Left renal pelvis (tissue), 4 donors: Measurements from ENCODE around the gene TAF8. TPM values are rescaled to one million over a fixed set of nuclear protein-coding genes. Genes with fewer than 3 reads are reported as not detected.

Experiments used
- DNase-seq, 4 donors: peaks; one replicate each; pipeline ENCODE4 v3.0.0-alpha.2; 2013; ENCODE audit warnings: low read depth in 4 of 4, low spot score in 3 of 4
- polyA plus RNA-seq, 4 donors: library from polyadenylated mRNA; unstranded; fragments of 120-200 nt; gene quantifications; one replicate each; pipeline ENCODE4 v1.2.1, GENCODE V29; 2013; ENCODE audit not compliant: insufficient read length in 4 of 4

Gene TAF8
- polyA plus RNA-seq, 4 donors, result 17.7 to 26.3 (median 22.2) TPM

DNA sequence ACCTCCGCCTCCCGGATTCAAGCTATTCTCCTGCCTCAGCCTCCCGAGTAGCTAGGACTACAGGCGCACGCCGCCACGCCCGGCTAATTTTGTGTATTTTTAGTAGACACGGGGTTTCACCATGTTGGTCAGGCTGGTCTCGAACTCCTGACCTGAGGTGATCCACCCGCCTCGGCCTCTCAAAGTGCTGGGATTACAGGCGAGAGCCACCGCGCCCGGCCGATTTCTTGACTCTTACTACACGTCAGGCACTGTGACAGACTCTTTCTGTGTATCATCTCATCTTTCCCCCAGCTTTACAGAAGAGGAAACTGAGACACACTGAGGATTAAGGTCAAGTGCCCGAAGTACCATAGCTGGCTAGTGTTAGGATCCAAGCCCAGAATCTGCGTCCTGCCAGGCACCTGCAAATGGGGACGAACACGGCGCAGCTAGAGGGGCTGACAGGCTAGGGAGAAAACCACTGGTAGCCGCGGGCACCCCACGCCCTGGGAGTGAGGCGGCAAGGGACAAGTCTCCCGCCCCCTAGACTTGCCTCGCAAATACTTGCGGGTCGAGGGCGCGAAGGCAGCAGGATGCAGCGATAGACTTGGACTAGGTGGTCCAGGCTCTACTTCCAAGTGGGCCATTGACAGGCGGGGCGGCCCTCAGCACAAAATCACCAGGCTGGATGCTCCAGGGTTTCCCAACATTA is 1.1 kb upstream of the TAF8 start:
- DNase-seq, result no peak

DNA sequence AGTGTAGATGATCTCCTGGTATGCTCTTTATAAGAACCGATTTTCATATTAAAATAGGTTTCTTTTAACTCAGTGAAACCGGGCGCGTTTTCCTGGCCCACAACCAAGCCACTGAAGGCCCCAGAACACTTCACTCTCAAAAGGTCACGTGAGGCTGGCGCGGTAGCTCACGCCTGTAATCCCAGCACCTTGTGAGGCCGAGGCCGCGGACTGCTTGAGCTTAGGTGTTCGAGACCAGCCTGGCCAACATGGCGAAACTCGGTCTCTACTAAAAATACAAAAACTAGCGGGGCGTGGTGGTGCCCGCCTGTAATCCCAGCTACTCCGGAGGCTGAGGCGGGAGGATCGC is 402 bp upstream of the TAF8 start:
- DNase-seq, result no peak

DNA sequence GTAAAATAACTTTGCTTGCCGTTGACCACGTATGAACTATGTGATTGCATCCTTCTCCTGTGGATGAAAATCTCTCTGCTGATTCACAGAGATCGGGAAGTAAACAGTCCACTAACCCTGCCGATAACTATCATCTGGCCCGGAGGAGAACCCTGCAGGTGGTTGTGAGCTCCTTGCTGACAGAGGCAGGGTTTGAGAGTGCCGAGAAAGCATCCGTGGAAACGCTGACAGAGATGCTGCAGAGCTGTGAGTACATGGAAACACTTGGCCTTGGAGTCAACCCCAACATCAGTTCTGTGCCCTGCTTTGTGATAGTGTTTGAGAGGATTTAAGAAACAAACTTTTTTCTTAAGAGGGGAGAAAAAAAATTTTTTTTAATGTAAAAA is 937 bp downstream of the TAF8 start:
- DNase-seq, result no peak

DNA sequence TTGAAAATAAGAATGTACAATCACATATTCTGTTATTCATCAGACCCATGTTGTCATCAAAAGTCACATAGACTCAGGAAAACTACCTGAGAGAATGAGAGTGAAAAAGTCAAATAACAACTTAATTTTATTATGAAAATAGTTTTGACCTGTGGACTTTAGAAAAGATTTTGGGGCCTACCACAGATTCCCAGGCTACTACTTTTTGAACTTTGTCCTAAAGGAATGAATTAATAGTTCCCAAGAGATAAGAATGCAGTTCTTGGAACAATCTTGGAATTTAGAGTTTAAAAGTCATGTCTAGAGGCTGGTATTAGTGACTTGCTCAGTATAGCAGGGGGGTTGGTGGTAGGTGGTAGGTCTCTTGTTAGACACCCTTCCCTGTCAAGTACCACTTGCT is 3.3 kb downstream of the TAF8 start:
- DNase-seq, result no peak

DNA sequence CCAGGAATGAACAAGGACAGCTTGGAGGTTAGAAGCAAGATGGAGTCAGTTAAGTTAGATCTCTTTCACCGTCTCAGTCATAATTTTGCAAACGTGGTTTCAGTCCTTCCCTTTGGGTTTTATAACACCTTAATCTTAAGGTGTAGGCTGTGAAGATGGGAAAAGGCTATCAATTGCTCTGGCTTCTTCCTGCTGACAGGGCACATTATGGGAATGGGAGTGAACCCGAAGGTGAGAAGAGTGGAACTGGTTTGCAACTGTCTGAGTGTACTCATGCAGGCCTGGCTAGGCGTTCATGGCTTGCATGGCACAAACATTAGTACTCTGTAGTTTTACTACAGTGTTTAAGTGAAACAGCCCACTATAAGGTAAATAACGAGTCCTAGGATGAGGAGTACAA is 9.4 kb downstream of the TAF8 start:
- DNase-seq, result no peak

DNA sequence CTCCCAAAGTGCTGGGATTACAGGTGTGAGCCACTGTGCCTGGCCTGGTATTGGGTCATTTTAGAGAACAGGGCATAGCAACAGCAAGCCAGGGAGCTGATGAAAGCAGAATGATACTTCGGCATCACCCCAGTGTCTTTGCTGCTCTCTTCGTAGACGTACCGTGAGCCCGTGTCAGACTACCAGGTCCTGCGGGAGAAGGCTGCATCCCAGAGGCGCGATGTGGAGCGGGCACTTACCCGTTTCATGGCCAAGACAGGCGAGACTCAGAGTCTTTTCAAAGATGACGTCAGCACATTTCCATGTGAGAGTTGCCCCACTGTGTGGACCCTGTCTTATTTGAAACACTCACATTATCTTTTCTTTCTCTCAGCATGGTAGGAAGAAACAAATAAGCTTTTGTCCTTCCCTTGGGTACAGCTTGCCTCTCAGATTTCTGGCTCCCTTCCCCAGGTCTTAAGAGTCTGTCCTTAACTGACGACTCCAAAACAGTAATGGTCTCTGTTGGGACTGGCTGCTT is 15.9 kb downstream of the TAF8 start:
- DNase-seq, result no peak

DNA sequence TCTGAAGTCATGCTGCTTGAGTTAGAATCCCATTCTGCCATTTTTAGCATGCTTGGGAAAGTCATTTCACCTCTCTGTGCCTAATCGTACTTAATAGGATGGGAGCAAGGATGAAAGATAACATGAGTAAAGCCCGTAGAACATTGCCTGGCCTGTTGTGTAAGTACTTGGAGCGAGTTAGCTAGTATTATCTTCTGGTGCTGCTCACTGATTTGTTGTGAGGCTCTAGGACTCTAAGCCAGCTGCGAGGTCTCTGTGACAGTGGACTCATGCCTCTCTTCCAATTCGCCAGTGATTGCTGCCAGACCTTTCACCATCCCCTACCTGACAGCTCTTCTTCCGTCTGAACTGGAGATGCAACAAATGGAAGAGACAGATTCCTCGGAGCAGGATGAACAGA is 17.8 kb downstream of the TAF8 start:
- no peak for DNase-seq

DNA sequence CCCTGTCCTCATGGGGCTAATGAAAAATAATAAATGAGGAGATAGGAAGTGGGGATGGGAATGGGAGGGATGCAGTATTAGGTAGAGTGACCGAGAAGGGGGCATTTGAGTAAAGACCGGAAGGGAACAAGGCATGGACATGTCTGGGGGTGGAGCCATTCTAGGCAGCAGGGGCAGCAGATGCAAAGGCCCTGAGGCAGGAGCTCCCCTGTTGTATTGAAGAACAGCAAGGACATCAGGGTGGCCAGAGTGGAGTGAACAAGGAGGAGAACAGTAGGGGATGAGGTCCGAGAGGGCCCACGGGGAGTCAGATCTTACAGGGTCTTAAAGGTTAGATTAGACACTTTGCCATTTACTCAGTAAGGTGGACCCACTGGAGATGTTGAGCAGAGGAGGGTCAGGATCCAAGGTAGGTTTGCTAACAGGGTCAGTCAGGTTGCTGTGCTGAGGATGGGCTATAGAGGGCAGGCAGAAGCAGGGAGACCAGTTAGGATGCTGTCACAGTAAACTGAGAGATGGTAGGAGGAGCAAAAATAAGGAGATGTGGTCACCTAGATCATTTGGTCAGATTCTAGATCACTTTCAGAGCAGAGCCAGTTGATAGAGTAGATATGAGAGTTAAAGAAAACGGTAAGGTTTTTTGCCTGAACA is 18.7 kb downstream of the TAF8 start:
- no peak for DNase-seq

DNA sequence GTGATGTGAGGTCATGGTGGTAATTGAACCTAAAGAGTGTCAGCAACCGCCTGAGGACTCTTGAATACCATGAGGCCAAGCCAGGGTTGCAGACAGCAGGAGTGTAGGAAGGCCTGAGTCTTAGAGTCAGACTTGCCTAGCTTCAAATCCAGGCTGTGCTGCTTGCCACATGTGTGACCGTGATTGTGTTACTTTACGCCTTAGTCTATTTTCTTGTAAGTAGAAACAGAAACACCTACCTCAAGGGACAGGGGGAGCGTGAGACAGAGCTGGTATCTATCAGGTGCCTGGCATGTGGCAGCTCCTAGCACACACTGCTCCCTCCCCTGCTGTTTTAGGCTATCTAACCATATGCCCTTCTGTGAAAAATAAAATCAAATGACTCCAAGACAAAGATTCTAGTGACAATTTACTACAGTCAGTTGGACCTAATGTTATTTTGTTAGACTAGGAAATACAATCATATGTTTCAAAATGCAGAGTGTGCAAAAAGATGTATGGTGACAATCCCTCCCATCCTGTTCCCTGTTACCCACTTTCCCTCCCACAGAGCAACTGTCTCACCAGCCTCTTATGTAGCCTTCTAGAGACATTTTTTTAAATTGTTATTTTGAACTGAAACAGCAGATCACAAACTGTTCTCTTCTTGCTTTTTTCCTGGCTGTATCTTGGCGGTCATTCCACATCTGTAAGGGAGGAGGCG is 21.7 kb downstream of the TAF8 start:
- no peak for DNase-seq

DNA sequence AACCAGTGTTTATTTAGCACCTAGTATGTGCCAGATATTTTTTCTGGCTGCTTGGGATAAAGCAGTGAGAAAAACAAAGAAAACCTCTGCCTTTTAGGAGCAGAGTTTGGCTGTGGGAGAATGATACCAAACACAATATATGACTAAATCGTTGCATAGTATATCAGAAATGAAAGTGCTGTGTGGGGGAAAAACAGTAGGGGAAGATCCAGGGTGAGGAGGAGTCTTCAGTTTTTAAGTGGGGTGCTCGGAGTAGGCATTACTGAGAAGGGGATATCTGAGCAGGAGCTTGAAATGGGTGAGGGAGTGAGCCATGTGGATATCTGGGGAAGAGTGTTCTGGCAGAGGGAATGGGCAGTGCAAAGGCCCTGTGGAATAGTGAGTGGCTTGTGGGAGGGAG is 23.0 kb downstream of the TAF8 start:
- no peak for DNase-seq

DNA sequence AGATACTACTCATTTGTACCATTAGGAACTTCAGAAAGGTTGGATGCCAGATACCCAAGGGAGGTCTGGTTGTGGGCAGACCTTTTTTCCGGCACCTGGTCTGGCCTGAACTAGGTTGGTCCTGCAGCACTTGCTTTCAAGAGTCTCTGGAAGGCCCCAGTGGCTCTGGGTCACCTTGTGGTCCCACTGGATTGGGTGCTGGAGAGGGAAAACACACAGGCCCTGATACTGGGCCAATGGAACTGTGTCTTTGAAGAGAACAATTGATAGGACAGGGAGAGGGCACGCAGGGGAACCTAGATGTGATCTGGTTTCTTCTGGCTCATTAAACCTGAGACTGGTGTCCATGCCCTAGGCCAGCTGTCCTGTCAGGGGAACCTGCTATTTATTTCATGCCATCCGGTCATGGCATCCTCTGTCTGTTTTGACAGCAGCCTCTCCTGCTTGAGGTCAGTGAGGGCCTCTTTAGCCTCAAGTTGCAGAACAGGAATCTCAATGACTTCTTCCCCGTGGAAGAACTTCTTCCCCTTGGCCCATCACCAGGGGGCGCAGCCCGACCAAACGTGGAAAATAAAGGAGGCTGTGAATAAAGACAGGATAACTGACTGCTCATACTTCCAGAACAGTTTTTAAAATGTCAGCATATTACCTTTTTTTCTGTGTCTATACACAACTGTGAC is 25.0 kb downstream of the TAF8 start:
- DNase-seq, result peak; percentile 50 to 70 (median 54)

DNA sequence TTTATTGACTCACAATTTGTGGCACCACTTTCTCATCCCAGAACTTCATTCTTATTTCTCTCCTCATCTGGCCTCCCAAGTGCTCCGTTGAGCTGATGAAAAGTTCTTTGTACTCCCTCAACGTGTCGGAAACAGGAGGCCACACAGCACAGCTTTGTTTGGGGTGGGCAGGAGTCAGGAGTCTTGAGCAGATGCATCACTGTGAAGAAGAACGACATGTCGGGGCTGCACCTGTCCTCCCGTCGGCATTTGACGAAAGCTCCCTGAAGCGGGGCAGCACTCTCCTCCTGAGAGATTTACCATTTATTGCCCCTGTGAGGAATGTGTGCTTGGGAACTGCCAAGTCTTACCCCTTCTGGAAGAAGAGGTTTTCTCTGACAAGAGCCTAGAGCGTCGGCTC is 28.1 kb downstream of the TAF8 start:
- no peak for DNase-seq

DNA sequence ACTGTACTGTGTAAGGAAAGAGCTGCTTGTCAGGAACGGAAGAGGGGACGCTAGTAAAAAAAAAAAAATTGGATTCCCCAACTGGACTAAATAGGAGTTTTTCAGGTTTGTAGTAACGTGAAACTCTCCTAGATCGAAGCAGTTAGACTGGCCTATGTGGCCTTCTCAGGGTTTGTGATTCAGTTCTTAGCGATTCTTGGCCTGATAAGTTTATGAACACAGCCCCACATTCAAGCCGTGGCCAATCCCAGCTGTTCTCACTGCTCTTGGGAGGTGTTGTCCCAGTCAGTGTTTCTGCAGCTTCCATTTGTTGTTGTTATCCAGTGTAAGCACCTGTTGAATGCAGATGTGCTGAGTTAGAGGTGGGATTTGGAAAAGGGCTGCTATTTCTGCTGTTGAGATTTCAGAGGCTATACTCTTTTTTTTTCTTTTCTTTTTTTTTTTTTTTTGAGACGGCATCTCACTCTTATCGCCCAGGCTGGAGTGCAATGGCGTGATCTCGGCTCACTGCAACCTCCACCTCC is 29.7 kb downstream of the TAF8 start:
- DNase-seq, result no peak

DNA sequence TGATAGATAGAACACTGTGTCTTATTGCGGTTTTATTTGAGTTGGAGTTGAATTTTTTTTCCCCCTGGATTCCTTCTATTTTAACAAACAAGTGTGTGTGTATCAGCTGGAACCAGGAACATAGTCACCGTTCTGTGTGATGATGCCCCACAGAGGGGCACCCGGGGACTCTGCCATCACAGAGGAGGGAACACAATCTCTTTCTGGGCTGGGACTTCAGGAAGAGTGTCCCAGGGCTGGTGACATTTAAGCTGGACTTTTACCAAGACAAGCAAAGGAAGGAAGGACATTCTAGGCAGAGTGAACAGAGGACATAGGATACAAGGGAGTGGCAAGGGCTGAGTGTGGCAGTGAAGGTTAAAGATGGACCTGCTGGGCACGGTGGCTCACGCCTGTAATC is 33.2 kb downstream of the TAF8 start:
- no peak for DNase-seq

DNA sequence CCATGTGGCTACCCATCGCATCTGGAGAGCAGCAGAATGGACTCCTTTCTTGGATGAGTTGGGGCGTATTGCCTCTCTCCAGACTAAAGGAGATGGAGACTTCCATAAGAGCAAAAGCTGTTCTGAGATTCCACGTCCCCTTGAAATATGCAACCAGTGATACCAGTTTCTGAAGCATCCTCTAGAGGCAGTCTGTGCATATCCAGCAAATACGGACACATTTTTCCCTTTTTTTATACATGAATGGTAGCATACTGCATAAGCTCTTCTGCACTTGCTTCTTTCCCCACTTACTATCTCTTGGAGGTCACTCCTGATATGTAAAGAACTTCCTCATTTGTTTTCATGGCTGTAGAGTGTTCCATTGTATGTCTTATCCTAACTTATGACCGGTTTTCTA is 34.6 kb downstream of the TAF8 start:
- no peak for DNase-seq

DNA sequence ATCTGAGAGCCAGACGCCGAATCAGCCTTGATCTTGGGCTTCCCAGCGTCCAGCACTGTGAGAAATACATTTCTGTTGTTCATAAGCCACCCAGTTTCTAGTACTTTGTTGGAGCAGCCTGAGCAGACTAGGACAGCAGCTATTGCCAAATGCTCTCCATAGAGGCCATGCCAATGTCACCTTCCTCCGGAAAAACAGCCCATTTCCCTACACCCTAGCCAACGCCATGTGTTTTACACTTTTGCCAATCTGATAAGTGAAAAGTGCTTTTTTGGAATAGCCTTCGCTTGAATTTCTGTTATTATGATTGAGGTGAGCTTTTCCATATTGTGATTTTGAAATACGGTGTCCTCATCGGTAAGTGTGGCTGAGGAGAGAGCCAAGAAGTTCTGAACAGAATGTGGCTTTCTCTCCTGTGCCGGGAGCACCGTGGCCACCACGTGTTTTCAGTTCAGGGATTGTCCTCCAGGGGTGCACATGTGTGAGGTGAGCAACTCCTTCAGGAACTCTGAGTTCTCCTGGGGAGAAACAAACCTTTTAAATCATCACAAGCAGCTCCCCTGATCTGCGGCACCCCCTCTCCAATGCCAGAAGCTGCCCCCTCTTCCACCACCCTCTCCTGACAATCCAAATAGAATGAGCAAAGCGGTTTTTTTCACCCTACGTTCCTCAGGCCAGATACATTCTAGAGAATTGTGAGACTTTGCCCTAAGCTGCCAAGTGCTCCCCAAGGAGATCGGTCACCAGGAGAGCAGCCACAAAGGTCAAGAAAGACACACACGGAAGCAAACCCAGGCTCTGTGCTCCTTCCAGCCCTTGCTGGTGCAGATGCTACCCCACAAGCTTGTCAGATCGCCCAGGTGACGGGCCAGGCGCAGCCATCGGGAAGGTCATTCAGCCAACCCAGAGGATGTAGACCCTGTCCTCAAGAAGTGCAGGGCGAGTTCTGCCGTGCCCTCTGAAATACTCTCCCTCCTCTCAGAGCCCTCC is 36.0 kb downstream of the TAF8 start:
- DNase-seq, result no peak

DNA sequence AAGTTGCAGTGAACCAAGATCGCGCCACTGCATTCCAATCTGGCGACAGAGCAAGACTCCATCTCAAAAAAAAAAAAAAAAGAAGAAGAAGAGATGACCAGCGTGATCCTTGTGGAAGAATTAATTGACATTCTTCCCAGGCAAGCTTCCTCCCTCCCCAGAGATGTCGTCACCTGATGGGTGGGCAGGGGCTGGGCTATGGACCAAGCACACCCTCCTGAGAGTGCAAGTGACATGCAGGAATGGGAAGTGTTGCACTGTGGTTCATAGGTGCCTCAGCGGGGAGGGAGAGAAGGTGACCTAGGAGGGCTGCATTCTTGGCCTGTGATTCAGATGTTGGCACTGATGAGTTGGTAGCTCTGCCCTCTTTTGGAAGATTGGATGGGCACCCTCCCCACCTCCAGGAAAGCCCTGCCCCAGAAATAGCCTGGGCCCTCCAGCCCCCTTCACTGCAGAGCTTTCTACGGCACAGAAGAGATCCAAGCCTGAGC is 37.8 kb downstream of the TAF8 start:
- no peak for DNase-seq

DNA sequence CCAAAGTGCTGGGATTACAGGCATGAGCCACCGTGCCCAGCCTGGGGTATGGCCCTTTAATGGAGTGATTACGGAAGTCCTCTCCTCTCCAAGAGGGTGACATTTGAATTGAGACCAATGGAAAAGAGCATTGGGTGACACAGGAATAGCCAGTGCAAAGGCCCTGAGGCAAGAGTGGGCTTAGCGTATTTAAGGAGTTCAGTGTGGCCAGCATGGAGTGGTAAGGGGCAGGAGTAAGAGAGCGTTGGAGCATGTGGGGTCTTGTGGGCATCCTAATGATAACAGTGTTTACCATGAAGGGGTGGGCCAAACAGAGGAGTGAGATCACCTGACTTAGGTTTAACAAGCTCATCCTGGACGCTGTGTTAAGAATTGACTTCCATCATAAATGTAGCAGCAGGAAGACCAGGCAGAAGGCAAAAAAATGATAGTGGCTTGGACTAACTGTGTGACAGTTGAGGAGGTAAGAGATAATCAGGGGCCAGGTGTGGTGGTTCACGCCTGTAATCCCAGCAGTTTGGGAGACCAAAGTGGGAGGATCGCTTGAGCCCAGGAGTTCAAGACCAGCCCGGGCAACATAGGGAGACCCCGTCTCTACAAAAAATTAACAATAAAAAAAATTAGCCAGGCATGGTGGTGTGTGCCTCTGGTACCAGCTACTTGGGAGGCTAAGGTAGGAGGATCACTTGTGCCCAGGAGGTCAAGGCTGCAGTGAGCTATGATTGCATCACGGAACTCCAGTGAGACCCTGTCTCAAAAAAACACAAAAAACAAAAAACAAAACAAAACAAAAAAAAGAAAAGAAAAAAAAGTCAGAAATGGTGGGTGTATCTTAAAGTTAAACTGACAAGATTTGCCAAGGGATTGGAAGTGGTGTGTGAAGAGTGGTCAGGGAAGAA is 40.7 kb downstream of the TAF8 start:
- DNase-seq, result no peak

DNA sequence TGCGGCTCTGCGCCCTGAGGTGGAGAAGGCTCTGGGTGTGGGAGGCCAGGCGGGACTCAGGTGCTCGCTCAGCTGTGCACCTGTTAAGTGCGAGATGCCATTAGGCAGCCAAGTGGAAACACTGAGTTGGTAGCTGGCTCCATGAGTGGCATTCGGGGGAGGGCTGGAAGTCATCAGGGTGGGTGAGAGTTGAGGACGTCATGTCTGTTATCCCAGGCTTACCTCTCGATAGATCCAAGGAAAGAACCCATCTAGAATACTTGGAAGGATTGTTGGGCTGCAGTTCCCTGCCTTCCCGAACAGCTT is 41.3 kb downstream of the TAF8 start:
- peak in 1 of 4 donors; percentile 21 for DNase-seq
